Measurements from ENCODE around the gene SFXN2.

The SFXN2 gene

DNA sequence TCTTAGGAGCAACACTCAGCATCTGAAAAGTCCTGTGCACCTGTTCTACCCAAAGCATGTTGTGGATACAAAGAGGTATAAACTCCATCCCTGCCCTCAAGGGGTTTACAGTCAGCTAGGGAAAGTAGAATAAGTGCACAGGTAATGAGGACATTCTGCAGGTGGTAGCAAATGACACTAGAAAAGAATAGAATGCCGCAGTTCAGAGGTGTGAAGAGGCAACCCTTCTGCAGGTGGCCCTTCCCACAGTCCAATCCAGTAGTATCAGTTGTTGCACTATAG lies 66.0 kb downstream of the SFXN2 start:
- H3K4me2 ChIP-seq (ENCODE audit: low read length), result no peak overlapping the region
- peak overlapping the region; percentile 7 for H3K27ac ChIP-seq (ENCODE audit: low read depth, low read length)
- no peaks in the 10 kb centered on the region for H3K27me3 ChIP-seq (ENCODE audit: insufficient read depth, low read length)
- no peak overlapping the region for H3K14ac ChIP-seq (ENCODE audit: low read length)
- WGBS (ENCODE audit: extremely low coverage, insufficient coverage, insufficient read length), result no CpG with 5 or more reads among the region's 1 CpG
- H3K9me3 ChIP-seq (ENCODE audit: insufficient read depth, low read depth, low read length), result no peaks in the 10 kb centered on the region
- no peak overlapping the region for H3K23ac ChIP-seq (ENCODE audit: low read length)
- no peak overlapping the region for H3K4me3 ChIP-seq (ENCODE audit: low read depth, low read length)
- DNase-seq, result no peak
- no peak overlapping the region for H2AK5ac ChIP-seq (ENCODE audit: low read length)
- no peak overlapping the region for H4K12ac ChIP-seq (ENCODE audit: low read depth, low read length)
- H3K9ac ChIP-seq (ENCODE audit: low read length), result no peak overlapping the region
- peaks cover 24% of the 10 kb centered on the region for H3K79me2 ChIP-seq (ENCODE audit: control insufficient read depth, insufficient read depth, low read length, poor library complexity)
- H3K18ac ChIP-seq (ENCODE audit: low read length), result no peak overlapping the region
- no peak overlapping the region for H3K4ac ChIP-seq (ENCODE audit: low read depth, low read length)
- peak overlapping the region; percentile 0 for H2BK5ac ChIP-seq (ENCODE audit: low read depth, low read length, poor library complexity)
- H3K4me1 ChIP-seq (ENCODE audit: control insufficient read depth in 1 of 2, insufficient read depth in 2 of 2, low read length in 2 of 2), result peaks cover 40 to 63% of the 10 kb centered on the region in 2 experiments
- H3K36me3 ChIP-seq (ENCODE audit: control insufficient read depth in 1 of 2, insufficient read depth in 2 of 2, low read length in 2 of 2), result peaks cover 3 to 4% of the 10 kb centered on the region in 2 experiments
- H4K91ac ChIP-seq (ENCODE audit: low read depth, low read length), result peak overlapping the region; percentile 20
- no peak overlapping the region for H2AFZ ChIP-seq (ENCODE audit: insufficient read depth, low read length, poor library complexity)
- H3K79me1 ChIP-seq (ENCODE audit: low read length), result peaks cover 48% of the 10 kb centered on the region
- H2BK12ac ChIP-seq (ENCODE audit: low read length), result no peak overlapping the region
- H4K8ac ChIP-seq (ENCODE audit: low read depth, low read length), result no peak overlapping the region
- H2BK120ac ChIP-seq (ENCODE audit: insufficient read depth, low read length, poor library complexity), result no peak overlapping the region

DNA sequence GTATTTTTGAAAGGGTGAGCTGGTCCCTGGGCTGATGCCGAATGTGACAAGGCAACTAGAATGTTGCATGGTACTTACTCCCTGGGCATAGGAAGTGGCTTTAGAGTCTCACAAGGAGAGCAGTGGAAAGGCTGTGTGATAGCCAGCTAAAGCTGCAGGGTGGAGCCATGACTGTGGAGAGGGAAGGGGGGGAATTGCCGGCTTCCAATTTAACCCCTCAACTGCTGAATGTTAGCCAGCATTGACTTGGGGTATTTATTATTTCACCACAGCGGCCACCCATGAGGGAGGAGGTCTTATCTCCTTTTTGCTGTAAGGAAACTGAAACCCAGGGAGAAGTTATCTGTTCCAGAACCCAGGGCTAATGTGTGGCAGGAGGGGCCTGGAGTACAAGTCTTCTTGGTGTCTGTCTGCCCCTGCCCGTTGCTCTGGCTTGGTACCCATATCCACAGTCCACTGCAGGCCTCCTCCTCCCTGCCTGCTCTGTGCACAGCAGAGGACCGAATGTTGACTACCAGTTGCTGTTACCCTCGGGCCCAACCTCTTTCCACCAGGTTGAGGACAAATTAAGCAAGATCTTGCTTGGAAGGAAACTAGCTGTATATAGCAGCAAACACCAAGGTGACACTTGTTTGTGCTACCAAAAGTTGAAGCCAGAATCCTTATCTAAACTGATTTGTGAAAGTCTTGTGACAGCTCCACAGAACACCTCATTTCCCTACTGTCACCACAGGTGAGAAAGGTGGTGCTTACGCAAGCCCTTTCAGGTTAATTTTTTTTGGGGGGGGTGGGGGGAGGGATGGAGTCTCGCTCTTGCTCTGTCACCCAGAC lies 66.9 kb downstream of the SFXN2 start:
- Histone ChIP-seq H2BK12ac (ENCODE audit: low read length) (peak overlapping the region; percentile 35), H2BK5ac (ENCODE audit: low read depth, low read length, poor library complexity) (peak overlapping the region; percentile 35), H3K18ac (ENCODE audit: low read length) (peak overlapping the region; percentile 81), H3K4me1 (ENCODE audit: control insufficient read depth in 1 of 2, insufficient read depth in 2 of 2, low read length in 2 of 2) (peaks cover 36 to 56% of the 10 kb centered on the region in 2 experiments), H3K9me3 (ENCODE audit: insufficient read depth, low read depth, low read length) (no peaks in the 10 kb centered on the region), H2BK120ac (ENCODE audit: insufficient read depth, low read length, poor library complexity) (peak overlapping the region; percentile 13), H4K8ac (ENCODE audit: low read depth, low read length) (no peak overlapping the region), H3K4ac (ENCODE audit: low read depth, low read length) (peak overlapping the region; percentile 85), H2AFZ (ENCODE audit: insufficient read depth, low read length, poor library complexity) (no peak overlapping the region), H3K4me3 (ENCODE audit: low read depth, low read length) (no peak overlapping the region), H3K27me3 (ENCODE audit: insufficient read depth, low read length) (no peaks in the 10 kb centered on the region), H3K4me2 (ENCODE audit: low read length) (peak overlapping the region; percentile 15), H3K27ac (ENCODE audit: low read depth, low read length) (peak overlapping the region; percentile 7), H4K91ac (ENCODE audit: low read depth, low read length) (peak overlapping the region; percentile 64), H2AK5ac (ENCODE audit: low read length) (peak overlapping the region; percentile 84), H3K23ac (ENCODE audit: low read length) (no peak overlapping the region), H3K14ac (ENCODE audit: low read length) (peak overlapping the region; percentile 36), H3K36me3 (ENCODE audit: control insufficient read depth in 1 of 2, insufficient read depth in 2 of 2, low read length in 2 of 2) (peaks cover 3 to 5% of the 10 kb centered on the region in 2 experiments), H3K79me2 (ENCODE audit: control insufficient read depth, insufficient read depth, low read length, poor library complexity) (peaks cover 23% of the 10 kb centered on the region), H3K79me1 (ENCODE audit: low read length) (peaks cover 40% of the 10 kb centered on the region), H3K9ac (ENCODE audit: low read length) (no peak overlapping the region), H4K12ac (ENCODE audit: low read depth, low read length) (no peak overlapping the region)
- no CpG with 5 or more reads among the region's 8 CpGs for WGBS (ENCODE audit: extremely low coverage, insufficient coverage, insufficient read length)
- DNase-seq, result no peak

DNA sequence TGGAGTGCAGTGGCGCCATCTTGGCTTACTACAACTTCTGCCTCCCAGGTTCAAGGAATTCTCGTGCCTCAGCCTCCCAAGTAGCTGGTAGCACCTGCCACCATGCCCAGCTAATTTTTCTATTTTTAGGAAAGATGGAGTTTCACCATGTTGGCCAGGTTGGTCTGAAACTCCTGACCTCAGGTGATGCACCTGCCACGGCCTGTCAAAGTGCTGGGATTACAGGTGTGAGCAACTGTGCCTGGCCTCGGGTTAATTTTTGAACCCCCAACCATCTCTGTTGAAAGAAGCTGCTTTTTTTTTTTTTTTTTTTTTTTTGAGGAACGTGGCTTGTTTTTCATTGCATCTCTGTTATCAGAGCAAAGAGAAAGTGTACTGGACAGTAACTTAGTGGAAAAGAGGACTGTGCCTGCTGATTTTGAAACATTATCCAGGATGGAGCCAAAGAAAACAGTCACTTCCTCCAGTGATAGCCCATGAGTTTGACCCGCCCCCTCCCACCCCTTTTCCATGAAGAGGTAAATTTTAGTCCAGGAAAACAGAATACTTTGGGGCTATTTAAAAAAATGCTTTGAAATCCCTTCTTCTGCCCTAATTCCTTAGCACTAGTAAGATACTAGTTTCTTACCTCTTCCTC lies 67.6 kb downstream of the SFXN2 start:
- no peak overlapping the region for H2BK120ac ChIP-seq (ENCODE audit: insufficient read depth, low read length, poor library complexity)
- H4K91ac ChIP-seq (ENCODE audit: low read depth, low read length), result no peak overlapping the region
- no peak overlapping the region for H3K27ac ChIP-seq (ENCODE audit: low read depth, low read length)
- H3K9me3 ChIP-seq (ENCODE audit: insufficient read depth, low read depth, low read length), result no peaks in the 10 kb centered on the region
- H3K36me3 ChIP-seq (ENCODE audit: control insufficient read depth in 1 of 2, insufficient read depth in 2 of 2, low read length in 2 of 2), result peaks cover 3 to 5% of the 10 kb centered on the region in 2 experiments
- no peak overlapping the region for H3K18ac ChIP-seq (ENCODE audit: low read length)
- H3K14ac ChIP-seq (ENCODE audit: low read length), result no peak overlapping the region
- no peak overlapping the region for H4K8ac ChIP-seq (ENCODE audit: low read depth, low read length)
- no peak overlapping the region for H3K4me3 ChIP-seq (ENCODE audit: low read depth, low read length)
- no CpG with 5 or more reads among the region's 6 CpGs for WGBS (ENCODE audit: extremely low coverage, insufficient coverage, insufficient read length)
- peaks cover 21% of the 10 kb centered on the region for H3K79me2 ChIP-seq (ENCODE audit: control insufficient read depth, insufficient read depth, low read length, poor library complexity)
- H3K23ac ChIP-seq (ENCODE audit: low read length), result no peak overlapping the region
- no peak overlapping the region for H2AFZ ChIP-seq (ENCODE audit: insufficient read depth, low read length, poor library complexity)
- H3K9ac ChIP-seq (ENCODE audit: low read length), result no peak overlapping the region
- no peak overlapping the region for H2BK5ac ChIP-seq (ENCODE audit: low read depth, low read length, poor library complexity)
- H3K4me2 ChIP-seq (ENCODE audit: low read length), result no peak overlapping the region
- H3K27me3 ChIP-seq (ENCODE audit: insufficient read depth, low read length), result no peaks in the 10 kb centered on the region
- peaks cover 36 to 55% of the 10 kb centered on the region in 2 experiments for H3K4me1 ChIP-seq (ENCODE audit: control insufficient read depth in 1 of 2, insufficient read depth in 2 of 2, low read length in 2 of 2)
- no peak overlapping the region for H2BK12ac ChIP-seq (ENCODE audit: low read length)
- H3K79me1 ChIP-seq (ENCODE audit: low read length), result peaks cover 34% of the 10 kb centered on the region
- H2AK5ac ChIP-seq (ENCODE audit: low read length), result no peak overlapping the region
- DNase-seq, result no peak
- H4K12ac ChIP-seq (ENCODE audit: low read depth, low read length), result no peak overlapping the region
- peak overlapping the region; percentile 28 for H3K4ac ChIP-seq (ENCODE audit: low read depth, low read length)

DNA sequence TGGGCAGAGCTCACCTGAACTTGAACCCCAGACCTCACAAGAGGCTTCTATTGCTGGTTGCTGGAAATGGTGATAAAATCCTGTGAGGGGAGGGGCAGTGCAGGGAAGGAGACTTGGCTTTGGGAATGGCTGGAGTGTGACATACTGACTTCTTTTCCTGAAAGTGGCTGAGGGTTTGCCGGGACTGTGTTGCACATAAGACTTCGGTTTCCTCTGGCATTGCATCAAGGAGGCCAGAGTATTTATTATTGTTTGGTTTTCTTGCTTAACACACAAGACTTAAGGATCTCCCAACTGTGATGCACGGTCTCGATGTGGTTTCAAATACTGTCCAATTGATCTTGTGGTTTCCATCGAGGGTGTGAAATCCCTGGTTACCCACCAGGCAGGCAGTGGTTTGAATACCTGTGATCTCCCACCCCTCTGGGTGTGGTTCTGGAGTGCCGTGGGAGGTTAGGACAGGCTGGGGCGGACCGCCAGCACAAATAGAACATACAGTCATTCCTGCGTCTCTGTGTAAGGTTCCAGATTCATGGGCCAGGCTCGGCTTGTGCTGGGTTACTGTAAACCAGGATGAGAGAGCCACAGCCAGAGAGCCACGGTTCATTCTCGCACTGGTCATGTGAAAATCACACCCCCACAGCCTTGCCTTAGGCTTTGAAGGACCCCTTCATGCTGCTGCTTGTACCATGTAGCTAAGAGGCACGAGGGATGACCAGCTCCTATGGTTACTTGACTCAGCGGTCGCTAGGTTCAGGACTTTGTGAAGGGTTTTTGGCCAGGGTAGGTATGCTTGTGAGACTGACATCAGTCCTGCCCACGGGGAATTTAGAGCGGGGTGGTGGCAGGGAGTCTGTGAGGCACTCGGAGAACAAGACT lies 68.5 kb downstream of the SFXN2 start:
- Histone ChIP-seq H3K18ac (ENCODE audit: low read length) (peak overlapping the region; percentile 54), H4K12ac (ENCODE audit: low read depth, low read length) (no peak overlapping the region), H3K4ac (ENCODE audit: low read depth, low read length) (no peak overlapping the region), H2AFZ (ENCODE audit: insufficient read depth, low read length, poor library complexity) (no peak overlapping the region), H3K27me3 (ENCODE audit: insufficient read depth, low read length) (no peaks in the 10 kb centered on the region), H3K14ac (ENCODE audit: low read length) (peak overlapping the region; percentile 69), H4K91ac (ENCODE audit: low read depth, low read length) (peak overlapping the region; percentile 61), H3K23ac (ENCODE audit: low read length) (no peak overlapping the region), H4K8ac (ENCODE audit: low read depth, low read length) (peak overlapping the region; percentile 45), H2BK12ac (ENCODE audit: low read length) (peak overlapping the region; percentile 10), H3K9me3 (ENCODE audit: insufficient read depth, low read depth, low read length) (no peaks in the 10 kb centered on the region), H3K4me1 (ENCODE audit: control insufficient read depth in 1 of 2, insufficient read depth in 2 of 2, low read length in 2 of 2) (peaks cover 32 to 48% of the 10 kb centered on the region in 2 experiments), H2BK120ac (ENCODE audit: insufficient read depth, low read length, poor library complexity) (peak overlapping the region; percentile 45), H3K4me3 (ENCODE audit: low read depth, low read length) (no peak overlapping the region), H3K9ac (ENCODE audit: low read length) (no peak overlapping the region), H2BK5ac (ENCODE audit: low read depth, low read length, poor library complexity) (peak overlapping the region; percentile 54), H3K4me2 (ENCODE audit: low read length) (peak overlapping the region; percentile 5), H2AK5ac (ENCODE audit: low read length) (peak overlapping the region; percentile 71), H3K79me1 (ENCODE audit: low read length) (peaks cover 25% of the 10 kb centered on the region), H3K36me3 (ENCODE audit: control insufficient read depth in 1 of 2, insufficient read depth in 2 of 2, low read length in 2 of 2) (peaks cover 3 to 5% of the 10 kb centered on the region in 2 experiments), H3K27ac (ENCODE audit: low read depth, low read length) (peak overlapping the region; percentile 29), H3K79me2 (ENCODE audit: control insufficient read depth, insufficient read depth, low read length, poor library complexity) (peaks cover 19% of the 10 kb centered on the region)
- no peak for DNase-seq
- no CpG with 5 or more reads among the region's 18 CpGs for WGBS (ENCODE audit: extremely low coverage, insufficient coverage, insufficient read length)
